Measurements from ENCODE around the gene VGF. TPM values are rescaled to one million over a fixed set of nuclear protein-coding genes. Genes with fewer than 3 reads are reported as not detected.

VGF gene
- total RNA-seq, 1 experiment from 2014 or later: 11.2 TPM

DNA sequence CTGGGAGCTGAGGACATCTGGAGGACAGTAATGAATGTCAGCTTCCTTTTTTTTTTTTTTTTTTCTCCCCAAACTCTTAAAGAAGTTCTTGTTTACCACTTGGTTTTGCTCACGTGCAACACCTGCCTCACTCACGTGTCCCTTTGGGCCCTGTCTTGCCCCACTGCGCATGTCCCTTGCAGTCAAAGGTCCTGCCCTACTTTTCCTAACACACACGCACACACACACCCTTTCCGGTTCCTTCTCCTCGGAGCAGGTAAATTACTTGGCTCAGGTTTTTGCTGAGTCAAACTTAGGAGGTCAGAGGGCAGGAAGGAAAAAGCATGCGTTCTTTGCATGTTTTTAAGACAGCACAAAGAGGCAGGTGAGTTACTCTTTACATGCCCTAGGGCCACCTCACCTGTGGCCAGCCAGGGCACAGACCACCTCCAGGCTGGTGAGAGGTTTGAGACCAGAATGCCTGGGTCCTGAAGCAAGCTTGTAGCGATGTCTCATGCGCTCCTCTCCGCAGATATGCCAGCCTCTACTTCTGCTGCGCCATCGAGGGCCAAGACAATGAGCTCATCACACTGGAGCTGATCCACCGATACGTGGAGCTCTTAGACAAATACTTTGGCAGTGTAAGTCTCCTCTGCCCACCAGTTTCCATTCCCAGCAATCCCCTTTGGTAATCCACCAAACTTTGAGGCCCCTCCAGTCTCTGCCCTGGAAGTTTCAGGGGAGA is 8.3 kb downstream of the VGF start:
- POLR2A ChIA-PET: interaction anchor here (0.6 to 3.5 kb wide), 6 partner anchors 8 to 637 kb away, joined by 3 to 28 read pairs (median 5); partner anchors contain the start of genes PLOD3 and VGF
- Mint-ChIP-seq H3K9me3 (ENCODE audit: unreplicated experiment) (no peaks in the 10 kb centered on the region), H3K4me1 (ENCODE audit: insufficient read depth, unreplicated experiment) (peaks cover 35% of the 10 kb centered on the region), H3K27me3 (ENCODE audit: insufficient read depth, unreplicated experiment) (peaks cover 17% of the 10 kb centered on the region), H3K36me3 (ENCODE audit: insufficient read depth, unreplicated experiment) (peaks cover 34% of the 10 kb centered on the region), H3K27ac (ENCODE audit: low read depth, unreplicated experiment) (peak overlapping the region; percentile 11), H3K4me3 (ENCODE audit: unreplicated experiment) (peak overlapping the region; percentile 42)
- TF ChIP-seq, protein P1, sequence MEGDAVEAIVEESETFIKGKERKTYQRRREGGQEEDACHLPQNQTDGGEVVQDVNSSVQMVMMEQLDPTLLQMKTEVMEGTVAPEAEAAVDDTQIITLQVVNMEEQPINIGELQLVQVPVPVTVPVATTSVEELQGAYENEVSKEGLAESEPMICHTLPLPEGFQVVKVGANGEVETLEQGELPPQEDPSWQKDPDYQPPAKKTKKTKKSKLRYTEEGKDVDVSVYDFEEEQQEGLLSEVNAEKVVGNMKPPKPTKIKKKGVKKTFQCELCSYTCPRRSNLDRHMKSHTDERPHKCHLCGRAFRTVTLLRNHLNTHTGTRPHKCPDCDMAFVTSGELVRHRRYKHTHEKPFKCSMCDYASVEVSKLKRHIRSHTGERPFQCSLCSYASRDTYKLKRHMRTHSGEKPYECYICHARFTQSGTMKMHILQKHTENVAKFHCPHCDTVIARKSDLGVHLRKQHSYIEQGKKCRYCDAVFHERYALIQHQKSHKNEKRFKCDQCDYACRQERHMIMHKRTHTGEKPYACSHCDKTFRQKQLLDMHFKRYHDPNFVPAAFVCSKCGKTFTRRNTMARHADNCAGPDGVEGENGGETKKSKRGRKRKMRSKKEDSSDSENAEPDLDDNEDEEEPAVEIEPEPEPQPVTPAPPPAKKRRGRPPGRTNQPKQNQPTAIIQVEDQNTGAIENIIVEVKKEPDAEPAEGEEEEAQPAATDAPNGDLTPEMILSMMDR (IDR thresholded peaks at IDR 0.05; ENCODE audit: unreplicated experiment): no peak
- BruUV-seq (replicated peaks): TSS peak; percentile 9
- intact Hi-C loops (cut with micrococcal nuclease): no loop called here
- DNase-seq (ENCODE audit: unreplicated experiment): peak; percentile 78
- CTCF ChIA-PET: interaction anchor here (0.6 to 6.6 kb wide), 12 partner anchors 11 to 267 kb away, joined by 3 to 70 read pairs (median 4); partner anchors contain the start of genes FIS1 and UFSP1

DNA sequence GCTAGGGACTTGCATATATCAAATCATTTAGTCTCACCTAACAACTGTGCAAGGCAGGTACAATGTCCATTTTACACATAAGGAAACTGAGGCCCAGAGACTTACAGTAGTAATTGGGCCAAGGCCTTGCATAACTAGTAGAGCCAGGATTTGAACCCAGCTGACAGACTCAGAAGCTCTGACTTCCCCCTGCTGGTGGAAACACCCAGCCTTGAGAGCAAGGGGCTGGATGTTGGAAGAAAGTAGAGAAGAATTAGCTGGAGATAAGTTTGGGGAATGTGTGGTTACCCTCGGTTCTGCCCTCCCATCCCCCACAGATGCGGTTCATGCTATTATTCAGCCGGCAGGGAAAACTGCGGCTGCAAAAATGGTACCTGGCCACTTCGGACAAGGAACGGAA is 9.1 kb downstream of the VGF start:
- H3K27me3 Mint-ChIP-seq (ENCODE audit: insufficient read depth, unreplicated experiment): peaks cover 17% of the 10 kb centered on the region
- peaks cover 34% of the 10 kb centered on the region for H3K36me3 Mint-ChIP-seq (ENCODE audit: insufficient read depth, unreplicated experiment)
- intact Hi-C loops (cut with micrococcal nuclease): no loop called here
- CTCF ChIA-PET: interaction anchor here (0.6 to 6.6 kb wide), 10 partner anchors 12 to 93 kb away, joined by 3 to 70 read pairs (median 4); partner anchors contain the start of gene FIS1
- H3K4me3 Mint-ChIP-seq (ENCODE audit: unreplicated experiment): peak overlapping the region; percentile 42
- H3K4me1 Mint-ChIP-seq (ENCODE audit: insufficient read depth, unreplicated experiment): peaks cover 35% of the 10 kb centered on the region
- POLR2A ChIA-PET: interaction anchor here (0.6 to 3.5 kb wide), 7 partner anchors 9 to 531 kb away, joined by 3 to 28 read pairs (median 5); partner anchors contain the start of genes PLOD3, TRIM56 and VGF
- DNase-seq (ENCODE audit: unreplicated experiment): no peak
- peak overlapping the region; percentile 11 for H3K27ac Mint-ChIP-seq (ENCODE audit: low read depth, unreplicated experiment)
- TF ChIP-seq, protein P1 (IDR thresholded peaks at IDR 0.05; ENCODE audit: unreplicated experiment): no peak
- no TSS peak for BruUV-seq (replicated peaks)
- H3K9me3 Mint-ChIP-seq (ENCODE audit: unreplicated experiment): no peaks in the 10 kb centered on the region

DNA sequence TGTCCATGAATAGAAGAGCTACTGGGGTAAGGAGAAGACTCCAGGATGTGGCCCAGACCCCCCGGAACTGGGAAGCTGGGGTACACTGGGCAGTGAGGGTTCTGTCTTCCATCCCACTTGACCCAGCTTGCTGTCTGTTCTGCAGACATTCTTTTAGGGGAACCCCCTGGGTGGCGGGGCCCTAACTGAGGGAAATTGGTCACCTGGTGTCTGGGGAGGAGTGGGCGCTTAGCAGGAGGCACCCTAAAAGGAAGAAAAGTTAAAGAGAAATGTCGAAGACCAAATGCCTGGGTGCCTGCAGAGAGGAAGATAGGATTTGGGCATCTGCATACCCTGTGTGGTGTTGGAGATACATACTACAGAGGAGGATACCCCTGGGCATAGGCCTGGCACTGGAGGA is 10.1 kb downstream of the VGF start:
- intact Hi-C loops (cut with micrococcal nuclease): no loop called here
- peaks cover 17% of the 10 kb centered on the region for H3K27me3 Mint-ChIP-seq (ENCODE audit: insufficient read depth, unreplicated experiment)
- ChIA-PET CTCF (interaction anchor here (0.6 to 6.6 kb wide), 11 partner anchors 13 to 145 kb away, joined by 3 to 70 read pairs (median 4); no protein-coding TSS in a partner anchor), POLR2A (interaction anchor here (0.6 to 3.5 kb wide), 16 partner anchors 10 to 1719 kb away, joined by 3 to 28 read pairs (median 4); partner anchors contain the start of genes PLOD3, SERPINE1, TRIM56 and VGF)
- no peaks in the 10 kb centered on the region for H3K9me3 Mint-ChIP-seq (ENCODE audit: unreplicated experiment)
- H3K27ac Mint-ChIP-seq (ENCODE audit: low read depth, unreplicated experiment): peak overlapping the region; percentile 87
- BruUV-seq (replicated peaks): no TSS peak
- peaks cover 35% of the 10 kb centered on the region for H3K4me1 Mint-ChIP-seq (ENCODE audit: insufficient read depth, unreplicated experiment)
- TF ChIP-seq, protein P1 (IDR thresholded peaks at IDR 0.05; ENCODE audit: unreplicated experiment): no peak
- H3K36me3 Mint-ChIP-seq (ENCODE audit: insufficient read depth, unreplicated experiment): peaks cover 34% of the 10 kb centered on the region
- H3K4me3 Mint-ChIP-seq (ENCODE audit: unreplicated experiment): peak overlapping the region; percentile 82
- no peak for DNase-seq (ENCODE audit: unreplicated experiment)

DNA sequence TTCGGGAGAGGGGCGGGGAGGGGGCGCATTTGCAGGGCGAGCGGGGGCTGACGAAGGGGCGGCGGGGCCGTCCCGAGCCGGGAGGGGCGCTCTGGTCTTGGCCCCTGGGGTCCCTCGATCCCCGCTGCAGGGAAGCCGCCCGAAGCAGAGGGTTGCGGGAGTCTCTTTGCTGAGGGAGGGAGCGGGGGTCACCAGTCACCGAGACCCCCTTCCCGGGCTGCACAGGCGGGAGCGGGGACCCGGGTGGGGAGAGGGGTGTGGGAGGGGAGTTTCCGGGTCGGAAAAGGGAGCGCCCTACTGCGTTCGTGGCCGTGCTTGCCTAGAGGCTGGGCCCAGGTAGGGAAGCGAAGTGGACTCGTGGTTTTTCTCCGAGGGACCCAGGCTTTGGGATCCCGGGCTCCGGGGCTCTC is 10.7 kb downstream of the VGF start:
- TF ChIP-seq, protein P1 (IDR thresholded peaks at IDR 0.05; ENCODE audit: unreplicated experiment): no peak
- no peak for DNase-seq (ENCODE audit: unreplicated experiment)
- intact Hi-C loops (cut with micrococcal nuclease): no loop called here
- POLR2A ChIA-PET: interaction anchor here (0.7 to 3.5 kb wide), 16 partner anchors 10 to 1719 kb away, joined by 3 to 28 read pairs (median 4); partner anchors contain the start of genes PLOD3, SERPINE1, TRIM56 and VGF
- peak overlapping the region; percentile 82 for H3K4me3 Mint-ChIP-seq (ENCODE audit: unreplicated experiment)
- H3K9me3 Mint-ChIP-seq (ENCODE audit: unreplicated experiment): no peaks in the 10 kb centered on the region
- BruUV-seq (replicated peaks): no TSS peak
- CTCF ChIA-PET: interaction anchor here (0.6 to 6.6 kb wide), 8 partner anchors 12 to 128 kb away, joined by 3 to 70 read pairs (median 7); no protein-coding TSS in a partner anchor
- peaks cover 29% of the 10 kb centered on the region for H3K36me3 Mint-ChIP-seq (ENCODE audit: insufficient read depth, unreplicated experiment)
- H3K27ac Mint-ChIP-seq (ENCODE audit: low read depth, unreplicated experiment): peak overlapping the region; percentile 87
- peaks cover 29% of the 10 kb centered on the region for H3K4me1 Mint-ChIP-seq (ENCODE audit: insufficient read depth, unreplicated experiment)
- H3K27me3 Mint-ChIP-seq (ENCODE audit: insufficient read depth, unreplicated experiment): peaks cover 17% of the 10 kb centered on the region
